Stomach (tissue), 4 donors: Measurements from ENCODE around the gene CMIP.

Experiments used
- EP300 ChIP-seq: sonication (generic); formaldehyde crosslinking; IDR thresholded peaks from one replicate; pipeline ENCODE4 v1.6.1; 2017; ENCODE audit warnings: antibody characterized with exemption
- POLR2A ChIP-seq, 4 donors: fragments of 450-650 bp; IDR thresholded peaks; one replicate each; pipeline ENCODE4 v1.6.1; 2016; ENCODE audit warnings: antibody characterized with exemption in 4 of 4, control low read depth in 2 of 4, mild to moderate bottlenecking in 1 of 4, moderate library complexity in 1 of 4
- TF ChIP-seq, protein P1 (sequence below), 7 experiments: fragments of 450-650 bp in 4 of 7; fragments of 200-600 bp in 3 of 7; sonication (generic) in 3 of 7; IDR thresholded peaks; one replicate each; pipeline ENCODE4 v1.5.1; 2016 to 2019; ENCODE audit warnings: antibody characterized with exemption in 7 of 7, control low read depth in 2 of 7, mild to moderate bottlenecking in 1 of 7

DNA sequence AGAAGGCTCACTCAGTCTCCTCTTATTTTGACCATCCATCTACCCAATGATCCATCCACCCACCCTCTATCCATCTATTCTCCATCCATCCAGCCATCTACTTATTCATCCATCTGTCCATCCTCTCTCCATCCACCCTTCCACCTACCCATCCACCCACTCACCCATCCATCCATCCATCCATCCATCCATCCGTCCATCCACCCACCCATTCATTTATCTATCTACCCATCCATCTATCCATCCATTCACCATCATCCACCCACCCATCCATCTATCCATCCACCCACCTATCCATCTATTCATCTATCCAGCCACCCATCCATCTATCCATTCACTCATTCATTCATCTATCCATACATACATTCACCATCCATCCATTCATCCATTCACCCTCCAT is 288.7 kb downstream of the CMIP start:
- TF ChIP-seq POLR2A (IDR thresholded peaks at IDR 0.05) (no peak), EP300 (no peak)
- TF ChIP-seq, protein P1, sequence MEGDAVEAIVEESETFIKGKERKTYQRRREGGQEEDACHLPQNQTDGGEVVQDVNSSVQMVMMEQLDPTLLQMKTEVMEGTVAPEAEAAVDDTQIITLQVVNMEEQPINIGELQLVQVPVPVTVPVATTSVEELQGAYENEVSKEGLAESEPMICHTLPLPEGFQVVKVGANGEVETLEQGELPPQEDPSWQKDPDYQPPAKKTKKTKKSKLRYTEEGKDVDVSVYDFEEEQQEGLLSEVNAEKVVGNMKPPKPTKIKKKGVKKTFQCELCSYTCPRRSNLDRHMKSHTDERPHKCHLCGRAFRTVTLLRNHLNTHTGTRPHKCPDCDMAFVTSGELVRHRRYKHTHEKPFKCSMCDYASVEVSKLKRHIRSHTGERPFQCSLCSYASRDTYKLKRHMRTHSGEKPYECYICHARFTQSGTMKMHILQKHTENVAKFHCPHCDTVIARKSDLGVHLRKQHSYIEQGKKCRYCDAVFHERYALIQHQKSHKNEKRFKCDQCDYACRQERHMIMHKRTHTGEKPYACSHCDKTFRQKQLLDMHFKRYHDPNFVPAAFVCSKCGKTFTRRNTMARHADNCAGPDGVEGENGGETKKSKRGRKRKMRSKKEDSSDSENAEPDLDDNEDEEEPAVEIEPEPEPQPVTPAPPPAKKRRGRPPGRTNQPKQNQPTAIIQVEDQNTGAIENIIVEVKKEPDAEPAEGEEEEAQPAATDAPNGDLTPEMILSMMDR (IDR thresholded peaks at IDR 0.05) = no peak
